ENCODE results near the gene CMTR1. TPM values are rescaled to one million over a fixed set of nuclear protein-coding genes. Genes with fewer than 3 reads are reported as not detected.

The CMTR1 gene
- total and polyA plus RNA-seq, 2 of the 13 experiments (the other 11 are each of a cell fraction or from before 2014, with no cell fraction given) = 19.7 to 55.2 TPM

DNA sequence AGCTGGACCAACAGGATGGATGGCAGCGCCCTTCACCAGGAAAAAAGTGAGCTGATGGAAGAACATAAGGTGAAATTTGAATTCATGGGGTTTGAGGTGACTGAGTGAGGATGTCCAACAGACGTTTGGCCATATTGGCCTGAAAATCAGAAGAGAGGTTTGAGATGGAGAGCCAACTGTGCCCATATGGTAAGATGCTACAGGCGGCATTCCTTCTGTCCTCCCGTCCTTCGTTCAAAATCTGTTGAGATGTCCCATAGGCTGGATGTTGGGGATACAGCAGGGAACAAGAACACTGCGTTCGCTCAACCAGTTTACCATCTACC is 468 bp upstream of the CMTR1 start (continued):
- TF ChIP-seq DNMT1 (CRISPR knock-in tag; IDR thresholded peaks at IDR 0.05) (no peak), ZSCAN5A (CRISPR knock-in tag; IDR thresholded peaks at IDR 0.05; ENCODE audit: borderline replicate concordance) (no peak), ZSCAN25 (CRISPR knock-in tag; IDR thresholded peaks at IDR 0.05) (no peak), HMGXB3 (CRISPR knock-in tag; IDR thresholded peaks at IDR 0.05; ENCODE audit: borderline replicate concordance) (no peak), LRRFIP1 (CRISPR knock-in tag; conservative IDR thresholded peaks at IDR 0.05) (no peak), ATF6 (CRISPR knock-in tag; conservative IDR thresholded peaks at IDR 0.05) (no peak), ZBTB8A (CRISPR knock-in tag; IDR thresholded peaks at IDR 0.05; ENCODE audit: borderline replicate concordance, low read depth) (no peak), ZNF512B (CRISPR knock-in tag; IDR thresholded peaks at IDR 0.05; ENCODE audit: borderline replicate concordance) (no peak), HNF4G (IDR thresholded peaks at IDR 0.05; ENCODE audit: borderline replicate concordance, low read depth, low read length) (no peak), HNF4G (CRISPR knock-in tag; IDR thresholded peaks at IDR 0.05; ENCODE audit: borderline replicate concordance, low read depth) (0 out of 2 replicates have a peak, but pooled peaks have one; percentile 0), CEBPZ (IDR thresholded peaks at IDR 0.05; ENCODE audit: low read length) (no peak)

Measured in HepG2 (cell line).